K562 (cell line): Measurements from ENCODE around the gene DYRK1B. TPM values are rescaled to one million over a fixed set of nuclear protein-coding genes. Genes with fewer than 3 reads are reported as not detected.

Experiments used
- BACH1 ChIP-seq: fragments of 200-800 bp; sonication (Bioruptor generic); IDR thresholded peaks from 2 replicates; pipeline ENCODE4 v1.6.1; 2016; ENCODE audit warnings: missing genetic modification characterization, missing compliant biosample characterization
- C11orf30 ChIP-seq: fragments of 450-650 bp; IDR thresholded peaks from 2 replicates; pipeline ENCODE4 v1.6.1; 2016; ENCODE audit warnings: low read depth, mild to moderate bottlenecking
- CSDE1 ChIP-seq, 2 experiments: fragments of 450-650 bp; IDR thresholded peaks; 2 replicates each; pipeline ENCODE4 v1.6.1; 2016; ENCODE audit warnings: mild to moderate bottlenecking in 1 of 2
- E2F3 ChIP-seq: fragments of 250-450 bp; sonication (Bioruptor Pico); IDR thresholded peaks from 2 replicates; pipeline ENCODE4 v1.4.0; 2020; ENCODE audit warnings: mild to moderate bottlenecking
- ELF1 ChIP-seq: fragments of 200-800 bp; sonication (Bioruptor generic); IDR thresholded peaks from 2 replicates; pipeline ENCODE4 v1.6.1; 2016; ENCODE audit warnings: missing genetic modification characterization, missing compliant biosample characterization
- HCFC1 ChIP-seq: IDR thresholded peaks from 2 replicates; pipeline ENCODE4 v1.6.1; 2012; ENCODE audit warnings: low read depth, low read length, improper control_type of control experiment
- HSF4 ChIP-seq: fragments of 250-450 bp; sonication (Bioruptor Pico); IDR thresholded peaks from 2 replicates; pipeline ENCODE4 v2.1.2; 2022; ENCODE audit warnings: mild to moderate bottlenecking, moderate library complexity, borderline replicate concordance
- MCM7 ChIP-seq, 2 experiments: fragments of 450-650 bp; IDR thresholded peaks; 2 replicates each; pipeline ENCODE4 v1.6.1; 2016 to 2018
- NBN ChIP-seq: fragments of 450-650 bp; IDR thresholded peaks from 2 replicates; pipeline ENCODE4 v1.6.1; 2016; ENCODE audit warnings: low read depth, mild to moderate bottlenecking
- NR3C1 ChIP-seq: sonication (generic); formaldehyde crosslinking; IDR thresholded peaks from 2 replicates; pipeline ENCODE4 v1.8.1; 2022; ENCODE audit warnings: missing genetic modification reagents
- PCBP2 ChIP-seq: fragments of 200-400 bp; formaldehyde crosslinking; IDR thresholded peaks from 2 replicates; pipeline ENCODE4 v1.6.1; 2018; ENCODE audit warnings: low read length, low read depth, mild to moderate bottlenecking, moderate library complexity; ENCODE audit not compliant: poor library complexity, severe bottlenecking
- PHTF2 ChIP-seq: fragments of 250-450 bp; sonication (Bioruptor Pico); IDR thresholded peaks from 2 replicates; pipeline ENCODE4 v1.5.0; 2021; ENCODE audit warnings: mild to moderate bottlenecking
- PTBP1 ChIP-seq: fragments of 200-400 bp; formaldehyde crosslinking; IDR thresholded peaks from 2 replicates; pipeline ENCODE4 v1.6.1; 2017; ENCODE audit warnings: low read depth, low read length
- RNF2 ChIP-seq: sonication (generic); IDR thresholded peaks from 2 replicates; pipeline ENCODE4 v1.6.1; 2016
- SMARCA4 ChIP-seq: fragments of 450-650 bp; IDR thresholded peaks from 2 replicates; pipeline ENCODE4 v1.6.1; 2016
- SMARCA5 ChIP-seq: fragments of 450-650 bp; IDR thresholded peaks from 2 replicates; pipeline ENCODE4 v1.6.1; 2016
- SRSF7 ChIP-seq: fragments of 200-400 bp; formaldehyde crosslinking; optimal IDR thresholded peaks from 2 replicates; pipeline ENCODE3; 2017; ENCODE audit warnings: mild to moderate bottlenecking, low read depth, low read length
- TBP ChIP-seq: optimal IDR thresholded peaks from 2 replicates; pipeline ENCODE3; 2011; ENCODE audit warnings: low read depth, low read length, improper control_type of control experiment
- XRCC5 ChIP-seq: fragments of 200-400 bp; formaldehyde crosslinking; IDR thresholded peaks from 2 replicates; pipeline ENCODE4 v1.6.1; 2017; ENCODE audit warnings: low read depth, mild to moderate bottlenecking, low read length
- ZNF23 ChIP-seq: fragments of 250-450 bp; sonication (Bioruptor Pico); IDR thresholded peaks from 2 replicates; pipeline ENCODE4 v1.4.0; 2020; ENCODE audit warnings: mild to moderate bottlenecking
- ZNF75A ChIP-seq: fragments of 450-650 bp; formaldehyde crosslinking; IDR thresholded peaks from 2 replicates; pipeline ENCODE4 v1.4.0; 2020; ENCODE audit warnings: mild to moderate bottlenecking
- polyA plus RNA-seq, 8 experiments: library from polyadenylated mRNA; depleted of rRNA in 4 of 8; stranded (reverse) in 5 of 8; unstranded in 3 of 8; fragments of >200 nt; fragmentation: Nextera tagmentation in 2 of 8; fragmentation: Illumina TruSeq in 1 of 8; extraction: Ambion mirVana in 2 of 8; extraction: Trizol in 1 of 8; gene quantifications; 2 replicates each; pipeline versions ENCODE4 v1.2.1 to v1.2.3, GENCODE V29; 2011 to 2014; ENCODE audit warnings: inconsistent platforms in 1 of 8, missing spikeins in 1 of 8
- total RNA-seq, 7 experiments: library from RNA; depleted of rRNA in 6 of 7; stranded (reverse); fragments of >200 nt in 6 of 7; fragmentation: Illumina TruSeq in 2 of 7; extraction: Trizol in 2 of 7; gene quantifications; 2 replicates each; pipeline versions ENCODE4 v1.2.1 to v1.2.3, GENCODE V29; 2011 to 2021; ENCODE audit warnings: low replicate concordance in 1 of 7
- TF ChIP-seq, protein P1 (sequence below): fragments of 450-650 bp; formaldehyde crosslinking; IDR thresholded peaks from 2 replicates; pipeline ENCODE4 v1.4.0; 2020; ENCODE audit warnings: mild to moderate bottlenecking
- TF ChIP-seq, protein P2 (sequence below): IDR thresholded peaks from 3 replicates; pipeline ENCODE4 v1.6.1; 2011; ENCODE audit warnings: borderline replicate concordance, mild to moderate bottlenecking; ENCODE audit not compliant: insufficient read length, insufficient read depth
- TF ChIP-seq, protein P3 (sequence below): fragments of 250-450 bp; sonication (Bioruptor Pico); IDR thresholded peaks from 2 replicates; pipeline ENCODE4 v1.5.0; 2021
- TF ChIP-seq, protein P4 (sequence below), 3 experiments: IDR thresholded peaks in 2 of 3; conservative IDR thresholded peaks in 1 of 3; 2 replicates each; pipeline ENCODE4 v1.5.1; 2011 to 2012; ENCODE audit warnings: low read length in 3 of 3, mild to moderate bottlenecking in 3 of 3, control low read depth in 2 of 3, improper control_type of control experiment in 1 of 3, inconsistent platforms in 1 of 3, low read depth in 1 of 3, mixed read lengths in 1 of 3, moderate library complexity in 1 of 3; ENCODE audit not compliant: insufficient read depth in 2 of 3
- TF ChIP-seq, protein P5 (sequence below): fragments of 450-650 bp; IDR thresholded peaks from 2 replicates; pipeline ENCODE4 v1.6.1; 2016; ENCODE audit warnings: low read depth, mild to moderate bottlenecking, moderate library complexity

The DYRK1B gene
- total and polyA plus RNA-seq, 9 of the 15 experiments (the other 6 are each of a cell fraction or from before 2014, with no cell fraction given): 0.91 to 5.2 (median 1.5) TPM; not detected in 2

DNA sequence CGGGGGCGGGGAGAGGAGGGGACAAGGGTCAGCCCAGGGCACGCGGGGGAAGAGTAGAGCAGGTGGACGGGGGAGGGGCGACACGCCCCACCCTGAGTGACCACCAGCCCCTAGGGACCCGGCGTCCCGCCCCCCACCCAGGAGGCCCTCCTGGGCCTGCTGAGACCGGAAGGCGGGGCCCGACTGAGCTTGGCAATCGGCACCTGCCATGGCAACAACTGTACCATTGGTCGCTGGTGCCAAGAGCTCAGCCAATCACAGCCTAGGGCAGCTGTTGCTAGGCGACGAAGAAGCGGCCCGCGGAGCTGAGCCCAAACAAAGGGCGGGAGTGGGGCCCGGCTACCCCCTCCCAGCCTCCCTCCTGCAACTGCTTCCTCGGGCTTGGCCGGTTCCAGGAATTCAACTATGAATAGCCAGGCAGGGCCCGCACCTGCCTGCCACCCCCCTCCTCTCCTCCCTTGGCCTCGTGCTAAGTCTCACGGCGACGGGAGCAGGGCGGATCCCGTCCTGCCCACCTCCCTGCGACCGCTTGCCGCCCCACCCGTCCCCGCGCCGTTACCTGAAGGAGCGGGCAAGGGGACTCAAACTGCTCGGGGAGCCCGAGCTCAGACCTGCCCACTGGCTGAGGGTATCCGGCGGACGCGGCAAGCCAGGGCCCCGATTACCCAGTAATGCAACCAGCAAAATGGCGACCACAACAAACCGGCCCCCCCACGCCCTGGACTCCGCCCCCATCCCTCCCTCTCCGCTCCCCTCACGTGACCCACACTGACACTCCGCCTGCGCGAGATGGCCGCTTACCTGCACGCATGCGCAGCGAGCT, at the start of gene DYRK1B (continued):
- TF ChIP-seq, protein P1, sequence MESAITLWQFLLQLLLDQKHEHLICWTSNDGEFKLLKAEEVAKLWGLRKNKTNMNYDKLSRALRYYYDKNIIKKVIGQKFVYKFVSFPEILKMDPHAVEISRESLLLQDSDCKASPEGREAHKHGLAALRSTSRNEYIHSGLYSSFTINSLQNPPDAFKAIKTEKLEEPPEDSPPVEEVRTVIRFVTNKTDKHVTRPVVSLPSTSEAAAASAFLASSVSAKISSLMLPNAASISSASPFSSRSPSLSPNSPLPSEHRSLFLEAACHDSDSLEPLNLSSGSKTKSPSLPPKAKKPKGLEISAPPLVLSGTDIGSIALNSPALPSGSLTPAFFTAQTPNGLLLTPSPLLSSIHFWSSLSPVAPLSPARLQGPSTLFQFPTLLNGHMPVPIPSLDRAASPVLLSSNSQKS (CRISPR knock-in tag): no peak
- TF ChIP-seq ZNF75A (CRISPR knock-in tag) (no peak), SMARCA4 (no peak), PCBP2 (no peak), C11orf30 (peak; percentile 73), CSDE1 (IDR thresholded peaks at IDR 0.05) (peak in 1 of 2 experiments; percentile 93; a peak in 2 of 4 replicates), E2F3 (CRISPR knock-in tag) (no peak; the same call in 1 of the 2 replicates), SRSF7 (no peak), NBN (peak; percentile 69; the same call in 1 of the 2 replicates), XRCC5 (no peak), HSF4 (no peak), MCM7 (IDR thresholded peaks at IDR 0.05) (no peak), ELF1 (0 out of 2 replicates have a peak, but pooled peaks have one; percentile 10), PTBP1 (no peak), PHTF2 (no peak), NR3C1 (CRISPR knock-in tag) (no peak), RNF2 (peak; percentile 79), BACH1 (tag) (no peak), TBP (peak; percentile 14), SMARCA5 (no peak), HCFC1 (peak; percentile 48; the same call in 1 of the 2 replicates), ZNF23 (CRISPR knock-in tag) (no peak)
- TF ChIP-seq, protein P2, sequence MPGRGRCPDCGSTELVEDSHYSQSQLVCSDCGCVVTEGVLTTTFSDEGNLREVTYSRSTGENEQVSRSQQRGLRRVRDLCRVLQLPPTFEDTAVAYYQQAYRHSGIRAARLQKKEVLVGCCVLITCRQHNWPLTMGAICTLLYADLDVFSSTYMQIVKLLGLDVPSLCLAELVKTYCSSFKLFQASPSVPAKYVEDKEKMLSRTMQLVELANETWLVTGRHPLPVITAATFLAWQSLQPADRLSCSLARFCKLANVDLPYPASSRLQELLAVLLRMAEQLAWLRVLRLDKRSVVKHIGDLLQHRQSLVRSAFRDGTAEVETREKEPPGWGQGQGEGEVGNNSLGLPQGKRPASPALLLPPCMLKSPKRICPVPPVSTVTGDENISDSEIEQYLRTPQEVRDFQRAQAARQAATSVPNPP: no peak
- TF ChIP-seq, protein P3, sequence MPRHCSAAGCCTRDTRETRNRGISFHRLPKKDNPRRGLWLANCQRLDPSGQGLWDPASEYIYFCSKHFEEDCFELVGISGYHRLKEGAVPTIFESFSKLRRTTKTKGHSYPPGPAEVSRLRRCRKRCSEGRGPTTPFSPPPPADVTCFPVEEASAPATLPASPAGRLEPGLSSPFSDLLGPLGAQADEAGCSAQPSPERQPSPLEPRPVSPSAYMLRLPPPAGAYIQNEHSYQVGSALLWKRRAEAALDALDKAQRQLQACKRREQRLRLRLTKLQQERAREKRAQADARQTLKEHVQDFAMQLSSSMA (CRISPR knock-in tag): 0 out of 2 replicates have a peak, but pooled peaks have one; percentile 31
- TF ChIP-seq, protein P4, sequence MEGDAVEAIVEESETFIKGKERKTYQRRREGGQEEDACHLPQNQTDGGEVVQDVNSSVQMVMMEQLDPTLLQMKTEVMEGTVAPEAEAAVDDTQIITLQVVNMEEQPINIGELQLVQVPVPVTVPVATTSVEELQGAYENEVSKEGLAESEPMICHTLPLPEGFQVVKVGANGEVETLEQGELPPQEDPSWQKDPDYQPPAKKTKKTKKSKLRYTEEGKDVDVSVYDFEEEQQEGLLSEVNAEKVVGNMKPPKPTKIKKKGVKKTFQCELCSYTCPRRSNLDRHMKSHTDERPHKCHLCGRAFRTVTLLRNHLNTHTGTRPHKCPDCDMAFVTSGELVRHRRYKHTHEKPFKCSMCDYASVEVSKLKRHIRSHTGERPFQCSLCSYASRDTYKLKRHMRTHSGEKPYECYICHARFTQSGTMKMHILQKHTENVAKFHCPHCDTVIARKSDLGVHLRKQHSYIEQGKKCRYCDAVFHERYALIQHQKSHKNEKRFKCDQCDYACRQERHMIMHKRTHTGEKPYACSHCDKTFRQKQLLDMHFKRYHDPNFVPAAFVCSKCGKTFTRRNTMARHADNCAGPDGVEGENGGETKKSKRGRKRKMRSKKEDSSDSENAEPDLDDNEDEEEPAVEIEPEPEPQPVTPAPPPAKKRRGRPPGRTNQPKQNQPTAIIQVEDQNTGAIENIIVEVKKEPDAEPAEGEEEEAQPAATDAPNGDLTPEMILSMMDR (IDR thresholded peaks at IDR 0.05 in 2 of 3, conservative IDR thresholded peaks at IDR 0.05 in 1 of 3; ENCODE audit: insufficient read depth in 2 of 3, low read depth in 1 of 3, low read length in 3 of 3): no peak
- TF ChIP-seq, protein P5, sequence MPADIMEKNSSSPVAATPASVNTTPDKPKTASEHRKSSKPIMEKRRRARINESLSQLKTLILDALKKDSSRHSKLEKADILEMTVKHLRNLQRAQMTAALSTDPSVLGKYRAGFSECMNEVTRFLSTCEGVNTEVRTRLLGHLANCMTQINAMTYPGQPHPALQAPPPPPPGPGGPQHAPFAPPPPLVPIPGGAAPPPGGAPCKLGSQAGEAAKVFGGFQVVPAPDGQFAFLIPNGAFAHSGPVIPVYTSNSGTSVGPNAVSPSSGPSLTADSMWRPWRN: no peak
